ENCODE measurements around the gene AR.
A peak's percentile ranks its signal among the peaks of the same experiment; 100 is the strongest.

GRCh38 chrX:67545893-67546495, 2.2 kb downstream of the AR start:
- TF ChIP-seq, protein P1, sequence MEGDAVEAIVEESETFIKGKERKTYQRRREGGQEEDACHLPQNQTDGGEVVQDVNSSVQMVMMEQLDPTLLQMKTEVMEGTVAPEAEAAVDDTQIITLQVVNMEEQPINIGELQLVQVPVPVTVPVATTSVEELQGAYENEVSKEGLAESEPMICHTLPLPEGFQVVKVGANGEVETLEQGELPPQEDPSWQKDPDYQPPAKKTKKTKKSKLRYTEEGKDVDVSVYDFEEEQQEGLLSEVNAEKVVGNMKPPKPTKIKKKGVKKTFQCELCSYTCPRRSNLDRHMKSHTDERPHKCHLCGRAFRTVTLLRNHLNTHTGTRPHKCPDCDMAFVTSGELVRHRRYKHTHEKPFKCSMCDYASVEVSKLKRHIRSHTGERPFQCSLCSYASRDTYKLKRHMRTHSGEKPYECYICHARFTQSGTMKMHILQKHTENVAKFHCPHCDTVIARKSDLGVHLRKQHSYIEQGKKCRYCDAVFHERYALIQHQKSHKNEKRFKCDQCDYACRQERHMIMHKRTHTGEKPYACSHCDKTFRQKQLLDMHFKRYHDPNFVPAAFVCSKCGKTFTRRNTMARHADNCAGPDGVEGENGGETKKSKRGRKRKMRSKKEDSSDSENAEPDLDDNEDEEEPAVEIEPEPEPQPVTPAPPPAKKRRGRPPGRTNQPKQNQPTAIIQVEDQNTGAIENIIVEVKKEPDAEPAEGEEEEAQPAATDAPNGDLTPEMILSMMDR (IDR thresholded peaks at IDR 0.05): no peak
- no peak for TF ChIP-seq POLR2A (IDR thresholded peaks at IDR 0.05)
- peak in 1 of 2 donors; percentile 7 for TF ChIP-seq POLR2AphosphoS5 (IDR thresholded peaks at IDR 0.05; ENCODE audit: insufficient read depth in 1 of 2, low read depth in 1 of 2)

Data from vagina (tissue), 2 donors.